Neural progenitor cell (in vitro differentiated cells): ENCODE measurements around the gene PLEKHJ1. TPM values are rescaled to one million over a fixed set of nuclear protein-coding genes. Genes with fewer than 3 reads are reported as not detected.

ENCODE experiments used
- DNase-seq: peaks from one replicate; pipeline ENCODE4 v3.0.0-alpha.2; 2016; ENCODE audit warnings: low spot score
- H2AFZ ChIP-seq: fragments of 200-600 bp; sonication (generic); replicated peaks from 2 replicates; pipeline ENCODE4 v1.6.1; 2016; ENCODE audit warnings: antibody characterized with exemption
- H3F3A ChIP-seq: fragments of 200-600 bp; sonication (generic); 2 replicates; pipeline ENCODE4 v1.6.1; 2016; ENCODE audit warnings: antibody characterized with exemption, low read depth
- H3K27ac ChIP-seq: fragments of 200-600 bp; sonication (generic); 2 replicates; pipeline ENCODE4 v1.5.1; 2016; ENCODE audit warnings: mild to moderate bottlenecking
- H3K27me3 ChIP-seq: fragments of 200-600 bp; sonication (generic); 2 replicates; pipeline ENCODE4 v1.6.1; 2016; ENCODE audit warnings: mild to moderate bottlenecking, moderate library complexity
- H3K36me3 ChIP-seq: fragments of 200-600 bp; sonication (generic); 2 replicates; pipeline ENCODE4 v1.5.1; 2016
- H3K4me1 ChIP-seq: fragments of 200-600 bp; sonication (generic); 2 replicates; pipeline ENCODE4 v1.6.1; 2016; ENCODE audit warnings: mixed run types
- H3K4me2 ChIP-seq: fragments of 200-600 bp; sonication (generic); 2 replicates; pipeline ENCODE4 v1.6.1; 2016
- H3K4me3 ChIP-seq: fragments of 200-600 bp; sonication (generic); 2 replicates; pipeline ENCODE4 v1.5.1; 2016
- H3K79me2 ChIP-seq: fragments of 200-600 bp; sonication (generic); 2 replicates; pipeline ENCODE4 v1.6.1; 2016; ENCODE audit warnings: low read depth
- H3K9ac ChIP-seq: fragments of 200-600 bp; sonication (generic); 2 replicates; pipeline ENCODE4 v1.6.1; 2016
- H3K9me3 ChIP-seq: fragments of 200-600 bp; sonication (generic); 2 replicates; pipeline ENCODE4 v1.5.1; 2016; ENCODE audit warnings: low read depth
- H4K20me1 ChIP-seq: fragments of 200-600 bp; sonication (generic); 2 replicates; pipeline ENCODE4 v1.6.1; 2016; ENCODE audit warnings: low read depth
- H3K27ac Mint-ChIP-seq: 3 replicates; pipeline ENCODE4 v1.8.0; 2021; ENCODE audit warnings: mixed read lengths
- H3K27me3 Mint-ChIP-seq: 2 replicates; pipeline ENCODE4 v1.8.0; 2022; ENCODE audit warnings: low read depth, mild to moderate bottlenecking, inconsistent platforms, moderate library complexity, mixed read lengths; ENCODE audit not compliant: insufficient read depth
- H3K36me3 Mint-ChIP-seq: 3 replicates; pipeline ENCODE4 v1.8.0; 2021; ENCODE audit warnings: mixed read lengths
- H3K4me1 Mint-ChIP-seq: 3 replicates; pipeline ENCODE4 v1.8.0; 2021; ENCODE audit warnings: mixed read lengths
- H3K4me3 Mint-ChIP-seq: 3 replicates; pipeline ENCODE4 v1.8.0; 2021; ENCODE audit warnings: mild to moderate bottlenecking, moderate library complexity, mixed read lengths
- H3K9me3 Mint-ChIP-seq: 3 replicates; pipeline ENCODE4 v1.8.0; 2020; ENCODE audit warnings: mixed read lengths
- EZH2 ChIP-seq: fragments of 200-600 bp; sonication (generic); IDR thresholded peaks from 2 replicates; pipeline ENCODE4 v1.6.1; 2017; ENCODE audit warnings: antibody characterized with exemption, mild to moderate bottlenecking, moderate library complexity
- EZH2phosphoT487 ChIP-seq: fragments of 200-600 bp; sonication (generic); IDR thresholded peaks from 2 replicates; pipeline ENCODE4 v1.6.1; 2017; ENCODE audit warnings: antibody characterized with exemption
- total RNA-seq: library from RNA; depleted of rRNA; stranded (reverse); fragments of >200 nt; gene quantifications from 2 replicates; pipeline ENCODE4 v1.2.3, GENCODE V29; 2015; ENCODE audit warnings: low replicate concordance
- TF ChIP-seq, protein P1 (sequence below): fragments of 200-600 bp; sonication (generic); IDR thresholded peaks from 2 replicates; pipeline ENCODE4 v1.5.1; 2017; ENCODE audit warnings: antibody characterized with exemption, mild to moderate bottlenecking

The PLEKHJ1 gene
- total RNA-seq, 1 donor from 2014 or later = 77.6 TPM

DNA sequence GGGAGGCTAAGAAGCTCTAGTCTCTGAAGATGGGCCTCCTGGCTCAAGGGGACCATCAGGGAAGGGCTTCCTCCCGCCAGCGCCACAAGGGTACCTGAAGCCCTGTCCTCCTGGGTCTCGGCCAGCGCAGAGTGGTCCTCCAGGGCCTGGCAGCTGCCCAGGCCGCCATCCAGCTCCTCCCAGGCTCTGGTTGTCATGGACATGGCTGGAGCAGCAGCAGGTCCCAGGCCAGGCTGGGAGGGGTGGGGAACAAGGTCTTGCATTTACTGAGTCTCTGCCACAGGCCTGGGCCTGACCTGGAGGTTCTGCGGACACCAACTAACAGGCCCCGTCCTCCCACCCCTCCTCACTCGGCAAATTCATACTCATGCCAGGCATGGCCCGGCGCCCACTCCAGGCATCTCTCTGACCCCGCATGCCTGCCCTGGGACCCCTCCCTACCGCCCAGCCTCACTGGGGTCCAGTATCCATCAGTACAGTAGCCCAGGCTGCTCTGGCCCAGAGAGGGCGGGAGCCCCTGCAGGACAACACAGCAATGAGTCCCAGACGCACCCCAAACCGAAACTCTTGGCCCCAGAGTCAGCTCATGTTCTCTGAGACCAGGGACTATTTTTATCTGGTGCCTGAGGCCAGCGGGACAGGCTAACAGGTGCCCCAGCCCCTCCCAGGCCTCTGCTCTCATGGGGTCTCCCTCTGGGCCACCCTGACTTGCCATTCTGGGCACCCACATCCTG lies 19.1 kb upstream of the PLEKHJ1 start:
- no peak overlapping the region for H3K4me2 ChIP-seq
- H3F3A ChIP-seq = peaks cover 19% of the 10 kb centered on the region
- no peaks in the 10 kb centered on the region for H3K36me3 ChIP-seq
- Mint-ChIP-seq H3K4me1 (peaks cover 4% of the 10 kb centered on the region), H3K4me3 (no peak overlapping the region), H3K9me3 (no peaks in the 10 kb centered on the region), H3K27me3 (peaks cover 8% of the 10 kb centered on the region), H3K27ac (no peak overlapping the region), H3K36me3 (no peaks in the 10 kb centered on the region)
- peaks cover 20% of the 10 kb centered on the region for H3K27me3 ChIP-seq
- no peaks in the 10 kb centered on the region for H4K20me1 ChIP-seq
- no peak overlapping the region for H3K27ac ChIP-seq
- no peak for DNase-seq
- TF ChIP-seq, protein P1, sequence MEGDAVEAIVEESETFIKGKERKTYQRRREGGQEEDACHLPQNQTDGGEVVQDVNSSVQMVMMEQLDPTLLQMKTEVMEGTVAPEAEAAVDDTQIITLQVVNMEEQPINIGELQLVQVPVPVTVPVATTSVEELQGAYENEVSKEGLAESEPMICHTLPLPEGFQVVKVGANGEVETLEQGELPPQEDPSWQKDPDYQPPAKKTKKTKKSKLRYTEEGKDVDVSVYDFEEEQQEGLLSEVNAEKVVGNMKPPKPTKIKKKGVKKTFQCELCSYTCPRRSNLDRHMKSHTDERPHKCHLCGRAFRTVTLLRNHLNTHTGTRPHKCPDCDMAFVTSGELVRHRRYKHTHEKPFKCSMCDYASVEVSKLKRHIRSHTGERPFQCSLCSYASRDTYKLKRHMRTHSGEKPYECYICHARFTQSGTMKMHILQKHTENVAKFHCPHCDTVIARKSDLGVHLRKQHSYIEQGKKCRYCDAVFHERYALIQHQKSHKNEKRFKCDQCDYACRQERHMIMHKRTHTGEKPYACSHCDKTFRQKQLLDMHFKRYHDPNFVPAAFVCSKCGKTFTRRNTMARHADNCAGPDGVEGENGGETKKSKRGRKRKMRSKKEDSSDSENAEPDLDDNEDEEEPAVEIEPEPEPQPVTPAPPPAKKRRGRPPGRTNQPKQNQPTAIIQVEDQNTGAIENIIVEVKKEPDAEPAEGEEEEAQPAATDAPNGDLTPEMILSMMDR = no peak
- H3K4me3 ChIP-seq = no peak overlapping the region
- H3K79me2 ChIP-seq = no peaks in the 10 kb centered on the region
- H3K9ac ChIP-seq = no peak overlapping the region
- H2AFZ ChIP-seq = no peak overlapping the region
- H3K9me3 ChIP-seq = no peaks in the 10 kb centered on the region
- H3K4me1 ChIP-seq = peaks cover 10% of the 10 kb centered on the region

DNA sequence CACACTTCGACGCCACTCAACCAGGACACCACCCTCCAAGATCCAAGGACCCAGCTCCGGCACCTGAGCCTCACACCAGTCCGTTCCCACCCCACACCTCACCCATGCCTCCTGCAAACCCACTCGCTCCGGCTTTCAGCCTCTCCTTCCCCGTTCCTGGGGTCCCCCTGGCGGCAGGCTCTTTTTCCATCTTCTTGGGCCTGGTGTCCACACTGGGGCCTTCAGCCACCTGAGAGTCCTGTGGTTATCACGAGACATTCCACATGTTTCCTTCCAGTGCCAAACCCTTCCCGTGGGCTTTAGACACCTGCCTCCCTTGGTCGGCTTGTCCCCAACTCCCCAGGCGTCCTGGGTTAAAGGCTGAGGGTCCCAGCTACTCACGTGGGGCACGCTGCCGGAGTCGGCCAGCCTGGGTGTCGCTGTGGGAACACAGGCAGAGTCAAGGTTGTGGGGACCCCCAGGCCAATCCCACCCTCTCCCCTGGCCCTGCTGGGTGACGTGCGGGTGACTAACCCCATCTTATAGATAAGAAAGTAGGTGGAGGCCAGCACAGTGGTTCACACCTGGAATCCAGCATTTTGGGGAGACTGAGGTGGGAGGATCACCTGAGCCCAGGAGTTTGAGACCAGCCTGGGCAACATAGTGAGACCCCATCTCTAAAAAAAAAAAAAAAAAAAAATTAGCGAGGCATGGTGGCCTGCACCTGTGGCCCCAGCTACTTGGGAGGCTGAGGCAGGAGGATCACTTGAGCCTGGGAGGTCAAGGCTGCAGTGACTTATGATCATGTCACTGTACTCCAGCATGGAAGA lies 18.1 kb upstream of the PLEKHJ1 start:
- Histone ChIP-seq H3K36me3 (no peaks in the 10 kb centered on the region), H2AFZ (peak overlapping the region; percentile 76), H3K4me1 (peaks cover 10% of the 10 kb centered on the region), H4K20me1 (no peaks in the 10 kb centered on the region), H3K27ac (no peak overlapping the region), H3K9ac (no peak overlapping the region), H3K4me3 (peak overlapping the region; percentile 58), H3K27me3 (peaks cover 20% of the 10 kb centered on the region), H3K9me3 (no peaks in the 10 kb centered on the region), H3F3A (peaks cover 24% of the 10 kb centered on the region), H3K4me2 (peak overlapping the region; percentile 98), H3K79me2 (no peaks in the 10 kb centered on the region)
- peaks cover 4% of the 10 kb centered on the region for H3K4me1 Mint-ChIP-seq
- H3K36me3 Mint-ChIP-seq = no peaks in the 10 kb centered on the region
- peaks cover 8% of the 10 kb centered on the region for H3K27me3 Mint-ChIP-seq
- no peak overlapping the region for H3K27ac Mint-ChIP-seq
- peak overlapping the region; percentile 65 for H3K4me3 Mint-ChIP-seq
- TF ChIP-seq EZH2phosphoT487 = no peak
- TF ChIP-seq, protein P1 = peak; percentile 69
- peak; percentile 84 for DNase-seq
- no peaks in the 10 kb centered on the region for H3K9me3 Mint-ChIP-seq

DNA sequence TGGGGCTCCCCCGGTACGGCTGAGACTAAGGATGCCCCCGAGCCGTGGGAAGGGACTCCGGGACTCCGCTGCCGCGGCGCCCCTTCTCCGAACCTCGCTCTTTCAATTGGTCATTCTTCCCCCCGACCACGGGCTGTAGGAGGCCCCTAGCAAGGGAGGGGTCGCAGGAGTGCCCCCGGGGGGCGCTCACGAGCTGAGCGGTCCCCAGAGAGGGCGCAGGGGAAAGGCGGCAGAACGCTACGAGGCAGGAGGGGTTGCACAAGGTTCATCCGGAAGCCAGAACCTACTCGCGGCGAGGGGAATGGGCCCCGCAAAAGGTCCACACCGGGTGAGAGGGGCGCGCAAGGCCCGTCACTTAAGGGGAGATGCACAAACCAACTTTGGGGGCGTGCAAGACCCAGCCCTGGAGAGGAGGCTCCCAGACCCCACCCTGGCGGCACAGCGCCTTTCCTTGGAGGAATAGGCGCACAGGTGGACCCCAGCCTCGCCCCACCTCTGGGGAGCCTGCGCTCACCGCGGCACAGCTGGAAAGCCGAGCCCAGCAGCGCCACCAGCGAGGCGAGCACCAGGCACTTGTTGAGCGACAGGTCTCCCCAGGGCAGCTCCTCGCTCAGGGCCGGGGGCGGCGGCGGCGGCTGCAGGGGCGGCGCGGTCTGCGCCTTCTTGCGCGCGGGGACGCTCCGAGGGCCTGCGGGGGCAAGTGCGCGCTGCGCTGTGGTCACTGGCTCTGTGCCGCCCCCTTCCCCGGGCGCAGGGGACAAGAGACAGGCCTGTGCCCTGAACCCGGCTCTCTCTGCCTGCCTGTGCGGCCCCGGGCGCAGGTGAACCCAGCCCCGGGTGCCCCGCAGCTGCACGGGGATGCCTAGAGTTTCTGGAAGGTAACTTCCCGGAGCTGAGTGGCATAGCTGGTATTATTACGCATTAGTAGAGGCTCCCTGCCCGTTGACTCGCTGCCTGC lies 17.3 kb upstream of the PLEKHJ1 start:
- H3K4me3 ChIP-seq = peak overlapping the region; percentile 58
- H2AFZ ChIP-seq = peak overlapping the region; percentile 76

More for the DNA sequence above, 17.3 kb upstream of the PLEKHJ1 start:
- no peaks in the 10 kb centered on the region for H3K36me3 Mint-ChIP-seq
- Histone ChIP-seq H3K4me2 (peak overlapping the region; percentile 98), H3K4me1 (peaks cover 10% of the 10 kb centered on the region), H3K9me3 (no peaks in the 10 kb centered on the region), H3K79me2 (no peaks in the 10 kb centered on the region), H3K27ac (no peak overlapping the region), H3F3A (peaks cover 25% of the 10 kb centered on the region), H3K36me3 (no peaks in the 10 kb centered on the region), H3K27me3 (peaks cover 20% of the 10 kb centered on the region), H3K9ac (peak overlapping the region; percentile 12), H4K20me1 (peaks cover 4% of the 10 kb centered on the region)
- DNase-seq = peak; percentile 83
- no peaks in the 10 kb centered on the region for H3K9me3 Mint-ChIP-seq
- H3K27ac Mint-ChIP-seq = no peak overlapping the region
- H3K4me1 Mint-ChIP-seq = peaks cover 4% of the 10 kb centered on the region
- peak overlapping the region; percentile 65 for H3K4me3 Mint-ChIP-seq
- TF ChIP-seq, protein P1 = peak; percentile 61
- TF ChIP-seq EZH2phosphoT487 (no peak), EZH2 (peak; percentile 50)
- H3K27me3 Mint-ChIP-seq = peaks cover 11% of the 10 kb centered on the region
